GM21381 (cell line): ENCODE results near the gene ADAT3.
A peak's percentile ranks its signal among the peaks of the same experiment; 100 is the strongest.

Source experiments
- ATAC-seq: cut with Tn5 transposase; IDR thresholded peaks from one replicate; pipeline ENCODE4 v1.9.1; 2021; ENCODE audit warnings: mild to moderate bottlenecking, moderate library complexity; ENCODE audit not compliant: unreplicated experiment

ADAT3 gene

GRCh38 chr19:1905110-1905862 is at the start of gene ADAT3, which contains the start of gene SCAMP4:
Gene ADAT3, plus strand, starts transcription at chr19:1905399. Its CDS starts 6,649 bp downstream, at chr19:1912048.
Gene SCAMP4, plus strand, starts transcription at chr19:1905399. Its CDS starts 9,621 bp downstream, at chr19:1915020.
- peak; percentile 76 for ATAC-seq

DNA sequence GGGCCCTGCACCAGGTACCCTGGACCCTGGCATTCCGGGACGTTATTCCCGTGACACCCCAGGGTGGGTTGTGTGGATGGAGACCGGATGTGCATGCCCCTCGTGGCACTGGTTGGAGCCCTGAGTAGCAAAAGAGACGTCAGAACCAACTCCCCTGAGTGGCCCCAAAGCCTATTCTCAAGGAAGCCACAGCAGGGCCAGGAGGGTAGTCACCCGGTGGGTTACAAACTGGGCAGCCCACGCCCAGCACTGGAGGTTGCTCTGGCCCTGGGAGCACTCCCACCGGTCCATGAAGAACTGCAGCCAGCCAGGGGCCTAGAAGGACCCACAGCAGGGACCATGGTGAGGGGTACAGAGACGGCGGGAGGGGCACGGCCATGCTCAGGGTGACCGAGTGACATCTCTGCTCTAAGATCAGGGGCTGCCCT is 49.4 kb upstream of the ADAT3 start:
- no peak for ATAC-seq

DNA sequence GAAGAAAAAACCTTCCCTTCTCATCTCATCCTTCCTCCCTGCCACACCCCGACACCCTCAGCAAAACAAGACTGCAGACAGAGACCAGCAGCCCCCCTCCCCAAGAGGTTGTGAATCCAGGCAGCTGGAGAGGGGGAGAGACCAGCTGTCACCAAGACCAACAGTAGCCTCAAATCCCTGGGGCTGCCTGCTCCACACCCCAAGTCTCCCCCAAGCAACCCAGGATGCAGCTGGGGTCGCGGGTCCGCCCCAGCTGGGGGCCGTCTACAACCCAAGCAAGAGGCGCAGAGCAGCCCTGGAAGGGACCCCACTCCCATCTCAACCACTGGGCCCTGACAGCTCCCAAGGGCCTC is 48.9 kb upstream of the ADAT3 start:
- no peak for ATAC-seq

DNA sequence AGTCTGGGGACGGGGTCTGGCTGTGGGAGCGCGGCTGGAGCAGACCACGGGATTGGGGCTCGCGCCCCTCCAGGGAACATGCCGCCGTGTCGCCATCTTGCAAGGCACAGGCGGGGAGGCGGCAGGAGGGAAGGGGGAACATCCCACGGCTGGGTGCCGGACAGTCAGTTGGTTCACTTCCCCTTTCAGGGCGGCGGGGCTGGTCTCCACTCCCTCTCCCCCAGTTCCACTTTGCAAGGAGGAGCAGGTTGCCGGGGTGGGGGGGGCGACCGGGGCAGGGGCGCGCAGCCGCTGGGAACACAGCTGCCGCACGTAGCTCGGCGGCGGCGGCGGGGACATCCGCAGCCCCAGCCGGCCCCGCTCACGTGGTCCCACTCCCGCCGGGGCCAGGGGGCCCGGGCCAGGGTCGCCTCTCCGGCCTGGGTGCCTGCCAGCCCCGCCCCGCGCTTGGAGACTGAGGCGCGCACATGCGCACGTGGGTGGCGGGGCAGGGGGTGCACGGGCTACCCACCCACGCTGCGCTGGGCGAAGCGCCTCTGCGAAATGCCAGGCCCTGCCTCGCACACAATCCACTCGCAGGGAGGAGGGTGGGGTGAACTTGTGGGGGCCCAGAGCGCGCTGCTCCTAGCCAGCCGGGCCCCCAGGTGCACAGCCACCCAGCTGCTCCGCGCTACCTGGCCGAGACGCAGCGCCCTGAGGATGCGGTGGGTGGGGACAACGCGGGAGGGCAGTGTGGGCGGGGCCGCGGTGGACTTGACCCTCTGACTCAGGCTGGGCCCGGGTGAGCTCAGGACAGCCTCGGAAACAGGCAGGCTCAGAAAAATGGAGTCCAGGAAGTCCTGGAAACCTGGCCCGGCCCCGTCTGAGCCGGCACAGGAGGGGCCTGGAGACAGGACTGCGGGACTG is 48.2 kb upstream of the ADAT3 start:
- ATAC-seq = peak; percentile 30

- no peak for ATAC-seq
These were observed 47.4 kb upstream of the ADAT3 start for GRCh38 chr19:1857648-1858326.

GRCh38 chr19:1858412-1859081 is 46.7 kb upstream of the ADAT3 start:
- no peak for ATAC-seq

- no peak for ATAC-seq
These were observed 45.8 kb upstream of the ADAT3 start for GRCh38 chr19:1859331-1859781.

DNA sequence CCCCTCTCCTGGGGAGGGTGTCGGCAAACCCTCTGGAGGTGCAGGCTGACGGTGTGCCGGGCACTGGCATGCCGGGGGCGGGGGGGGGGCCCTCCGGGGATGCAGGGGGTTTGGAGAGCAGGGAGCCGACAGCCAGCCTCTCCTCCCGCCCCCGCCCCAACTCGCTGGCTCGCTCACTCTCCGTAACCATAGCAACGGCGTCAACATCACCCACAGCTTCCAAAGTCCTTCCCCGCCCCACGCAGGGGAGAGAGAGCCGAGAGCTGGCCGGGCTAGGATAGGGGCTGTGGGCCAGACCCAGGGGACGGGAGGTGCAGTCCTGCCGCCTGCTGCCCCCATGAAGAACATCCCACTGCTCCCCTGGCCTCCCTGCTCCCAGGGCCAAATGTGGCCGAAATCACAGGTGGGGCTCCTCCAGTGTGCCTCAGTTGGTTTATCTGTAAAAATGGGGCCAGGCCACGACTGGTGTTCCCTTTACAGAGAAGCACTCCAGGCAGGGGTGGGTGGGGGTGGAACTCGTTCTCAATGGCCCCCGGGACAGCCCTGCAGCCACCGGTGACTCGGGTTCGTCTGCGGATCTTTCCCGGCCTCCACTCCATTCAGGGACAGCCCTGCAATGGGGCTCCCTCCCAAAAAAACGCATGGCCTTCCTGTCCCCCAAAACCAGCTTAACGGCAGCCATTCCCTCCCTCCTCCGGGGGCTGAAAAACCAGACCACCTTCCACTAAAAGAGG is 45.0 kb upstream of the ADAT3 start:
- no peak for ATAC-seq

DNA sequence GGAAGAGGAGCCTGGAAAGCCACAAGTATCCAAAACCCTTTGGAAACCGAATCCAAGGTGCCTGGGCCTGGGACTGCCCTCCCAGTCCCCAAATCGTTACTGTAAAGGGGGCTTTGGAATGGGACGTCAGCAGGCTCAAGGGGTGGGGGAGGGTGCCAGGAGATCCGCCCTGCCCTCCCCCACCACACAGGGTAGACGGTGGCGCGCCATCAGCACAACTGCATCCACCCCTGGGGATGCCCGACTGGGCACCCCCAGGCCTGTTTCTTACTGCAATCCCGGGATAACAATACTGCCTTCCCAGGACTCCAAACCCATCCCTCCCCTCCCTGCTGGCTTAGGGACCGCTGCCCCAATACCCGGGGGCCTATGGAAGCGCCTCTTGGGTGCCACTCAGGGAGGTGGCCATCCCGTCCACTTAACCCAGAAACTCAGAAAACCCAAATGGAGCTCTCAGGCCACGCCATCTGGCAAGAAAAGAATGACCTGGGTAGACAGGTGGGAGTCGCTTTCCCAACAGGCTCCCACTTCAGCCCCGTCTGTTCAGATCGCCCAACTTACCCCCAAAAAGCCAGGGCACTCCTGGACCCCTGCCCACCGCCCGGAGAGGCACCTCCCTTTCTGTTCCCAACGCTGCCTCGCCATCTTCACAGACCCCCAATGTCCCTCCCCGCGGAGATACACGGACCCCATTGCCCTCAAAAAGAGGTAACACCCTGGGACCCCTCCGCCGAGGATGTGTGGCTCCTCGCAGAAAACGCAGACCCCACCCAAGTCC is 44.2 kb upstream of the ADAT3 start:
- ATAC-seq = no peak

DNA sequence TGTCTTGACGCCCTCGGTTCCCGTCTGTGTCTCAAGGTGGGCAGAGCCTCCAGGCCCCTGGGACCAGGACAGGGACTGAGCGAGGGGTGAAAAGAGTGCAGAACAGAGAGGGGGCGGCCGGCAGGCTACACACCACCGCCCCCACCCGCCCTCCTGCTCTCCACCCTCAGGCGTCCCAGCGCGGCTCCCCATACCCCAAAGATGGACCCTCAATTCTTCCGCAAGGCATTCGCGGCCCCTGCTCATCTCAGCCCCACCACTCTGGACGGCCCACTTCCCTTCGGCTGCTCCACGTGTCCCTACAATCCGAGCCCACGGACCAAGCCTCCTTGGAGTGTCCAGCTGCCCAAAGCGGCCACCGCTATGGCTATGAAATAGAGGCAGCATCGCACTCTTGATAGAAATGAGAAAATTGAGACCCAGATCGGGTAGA is 43.6 kb upstream of the ADAT3 start:
- ATAC-seq = no peak

GRCh38 chr19:1862068-1862423 is 43.2 kb upstream of the ADAT3 start:
- ATAC-seq = no peak

GRCh38 chr19:1862424-1863327 is 42.5 kb upstream of the ADAT3 start:
- peak; percentile 1 for ATAC-seq

DNA sequence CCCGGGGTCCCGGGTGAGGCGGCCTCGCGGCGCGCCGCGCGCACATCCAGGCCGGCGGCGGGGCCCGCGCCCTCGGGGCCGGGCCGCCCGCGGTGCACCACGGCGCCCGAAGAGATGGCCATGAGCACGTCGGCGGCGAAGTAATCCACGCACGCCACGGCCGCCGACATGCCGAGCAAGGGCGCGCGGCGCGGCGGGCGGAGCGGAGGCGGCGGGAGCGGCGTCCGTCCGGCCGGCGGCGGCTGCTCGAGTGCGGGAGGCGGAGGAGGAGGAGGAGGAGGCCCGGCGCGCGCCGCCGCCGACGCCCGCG is 41.9 kb upstream of the ADAT3 start, which contains the start of gene KLF16:
Gene KLF16, minus strand, starts transcription at position 252 of the 310 bp plus-strand sequence. Its CDS starts 82 bp downstream, at position 170.
- ATAC-seq = peak; percentile 2

- ATAC-seq = peak; percentile 56
These were observed 41.3 kb upstream of the ADAT3 start for GRCh38 chr19:1863638-1864479.

DNA sequence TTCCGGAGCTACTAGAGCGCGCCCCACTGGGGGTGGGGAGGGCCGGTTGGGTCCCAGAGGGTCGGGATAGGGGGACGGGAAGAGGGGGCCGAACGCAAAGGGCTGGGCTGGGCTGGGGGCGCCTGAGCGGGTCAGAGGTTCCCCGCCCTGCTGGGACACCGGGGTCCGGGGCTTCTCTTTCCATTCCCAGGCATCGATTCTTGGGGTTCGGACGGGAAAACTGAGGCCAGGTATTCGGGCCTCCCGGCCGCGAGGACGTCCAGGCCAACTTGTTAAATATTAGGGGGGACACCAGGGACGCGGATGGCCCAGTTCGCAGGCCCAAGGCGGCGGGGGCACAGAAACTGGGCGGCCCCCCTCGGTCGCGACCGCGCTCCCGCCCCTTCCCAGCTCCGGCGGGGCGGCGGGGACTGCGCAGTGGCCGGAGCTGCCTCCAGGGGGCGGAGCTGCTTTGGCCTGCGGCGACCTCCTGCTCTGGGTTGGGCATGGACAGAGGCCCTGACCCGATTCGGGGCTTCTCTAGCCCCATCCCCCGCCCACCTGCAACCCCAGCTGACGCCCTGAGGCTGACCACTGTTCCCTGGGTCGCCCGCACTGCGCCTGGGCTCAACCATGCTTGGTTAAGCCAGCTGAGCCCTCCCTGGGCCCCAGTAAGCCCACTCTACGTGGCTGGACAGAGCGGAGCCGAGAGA is 40.6 kb upstream of the ADAT3 start:
- ATAC-seq = peak; percentile 33

- no peak for ATAC-seq
These were observed 39.8 kb upstream of the ADAT3 start for GRCh38 chr19:1865172-1866010.
